Neutrophil (primary cell): ENCODE measurements around the gene GATC.
"Not testable (repeated sequence)": the region's sequence is repeated elsewhere in the genome, so short reads cannot be mapped to it uniquely, and the experiment has no call there.

Source experiments
- H3K27ac ChIP-seq: fragments of 200-600 bp; sonication (generic); 2 replicates; pipeline ENCODE4 v1.5.1; 2016; ENCODE audit warnings: mild to moderate bottlenecking, moderate library complexity
- H3K27me3 ChIP-seq: fragments of 200-600 bp; sonication (generic); 2 replicates; pipeline ENCODE4 v1.6.0; 2016; ENCODE audit warnings: mild to moderate bottlenecking
- H3K36me3 ChIP-seq: fragments of 200-600 bp; sonication (generic); 2 replicates; pipeline ENCODE4 v1.5.1; 2017
- H3K4me1 ChIP-seq, 2 experiments: fragments of 200-600 bp in 1 of 2; sonication (generic) in 1 of 2; 1 replicate in 1 of 2; 2 replicates in 1 of 2; pipeline versions ENCODE4 v1.5.1 to v1.6.1; 2013 to 2016; ENCODE audit warnings: low read depth in 1 of 2, low read length in 1 of 2, mild to moderate bottlenecking in 1 of 2, moderate library complexity in 1 of 2; ENCODE audit not compliant: control insufficient read depth in 1 of 2, insufficient read depth in 1 of 2
- H3K4me3 ChIP-seq, 2 experiments: fragments of 200-600 bp in 1 of 2; sonication (generic) in 1 of 2; 1 replicate in 1 of 2; 2 replicates in 1 of 2; pipeline ENCODE4 v1.5.1; 2013 to 2016; ENCODE audit warnings: low read depth in 1 of 2, low read length in 1 of 2, mild to moderate bottlenecking in 1 of 2, moderate library complexity in 1 of 2
- H3K9me3 ChIP-seq: fragments of 200-600 bp; sonication (generic); 2 replicates; pipeline ENCODE4 v1.5.1; 2016
- TF ChIP-seq, protein P1 (sequence below): fragments of 200-600 bp; sonication (generic); IDR thresholded peaks from 2 replicates; pipeline ENCODE4 v1.5.1; 2016; ENCODE audit warnings: antibody characterized with exemption

The GATC gene

DNA sequence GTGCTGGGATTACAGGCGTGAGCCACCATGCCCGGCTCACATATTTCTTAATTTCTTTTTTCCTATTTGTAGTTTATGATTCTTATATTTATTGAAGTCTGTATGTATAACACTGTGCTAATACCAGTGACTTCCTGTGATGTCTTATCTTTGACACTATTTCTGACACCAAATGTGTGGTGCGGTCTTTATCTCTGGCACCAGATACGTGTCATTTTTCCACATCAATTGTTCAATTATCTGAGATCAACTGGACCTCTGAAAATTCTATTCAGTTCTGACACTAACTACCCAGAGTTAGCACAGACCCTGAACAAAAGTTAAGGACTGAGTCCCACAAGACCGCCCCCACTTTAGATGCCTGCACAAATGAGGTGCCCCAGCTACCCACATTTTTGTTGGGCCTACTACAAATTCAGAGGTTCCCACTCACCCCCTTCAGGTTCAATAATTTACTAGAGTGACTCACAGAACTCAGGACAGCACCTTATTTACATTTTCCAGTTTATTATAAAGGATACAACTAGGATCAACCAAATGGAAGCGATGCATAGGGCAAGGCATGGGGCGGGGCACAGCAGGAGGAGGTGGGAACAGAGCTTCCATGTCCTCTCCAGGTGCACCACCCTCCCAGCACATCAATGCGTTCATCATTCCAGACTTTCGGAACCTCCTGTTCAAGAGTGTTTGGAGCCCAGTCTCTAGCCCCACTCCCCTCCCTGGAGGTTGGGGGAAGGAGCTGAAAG lies 35.0 kb downstream of the GATC start:
- H3K9me3 ChIP-seq, result no peaks in the 10 kb centered on the region
- H3K36me3 ChIP-seq, result no peaks in the 10 kb centered on the region
- no peaks in the 10 kb centered on the region for H3K4me1 ChIP-seq
- H3K4me3 ChIP-seq, result no peak overlapping the region
- H3K27ac ChIP-seq, result no peak overlapping the region
- H3K27me3 ChIP-seq, result no peaks in the 10 kb centered on the region
- TF ChIP-seq, protein P1, sequence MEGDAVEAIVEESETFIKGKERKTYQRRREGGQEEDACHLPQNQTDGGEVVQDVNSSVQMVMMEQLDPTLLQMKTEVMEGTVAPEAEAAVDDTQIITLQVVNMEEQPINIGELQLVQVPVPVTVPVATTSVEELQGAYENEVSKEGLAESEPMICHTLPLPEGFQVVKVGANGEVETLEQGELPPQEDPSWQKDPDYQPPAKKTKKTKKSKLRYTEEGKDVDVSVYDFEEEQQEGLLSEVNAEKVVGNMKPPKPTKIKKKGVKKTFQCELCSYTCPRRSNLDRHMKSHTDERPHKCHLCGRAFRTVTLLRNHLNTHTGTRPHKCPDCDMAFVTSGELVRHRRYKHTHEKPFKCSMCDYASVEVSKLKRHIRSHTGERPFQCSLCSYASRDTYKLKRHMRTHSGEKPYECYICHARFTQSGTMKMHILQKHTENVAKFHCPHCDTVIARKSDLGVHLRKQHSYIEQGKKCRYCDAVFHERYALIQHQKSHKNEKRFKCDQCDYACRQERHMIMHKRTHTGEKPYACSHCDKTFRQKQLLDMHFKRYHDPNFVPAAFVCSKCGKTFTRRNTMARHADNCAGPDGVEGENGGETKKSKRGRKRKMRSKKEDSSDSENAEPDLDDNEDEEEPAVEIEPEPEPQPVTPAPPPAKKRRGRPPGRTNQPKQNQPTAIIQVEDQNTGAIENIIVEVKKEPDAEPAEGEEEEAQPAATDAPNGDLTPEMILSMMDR, result no peak

GRCh38 chr12:120483621-120484020 lies 37.4 kb downstream of the GATC start:
- Histone ChIP-seq H3K4me1 (no peaks in the 10 kb centered on the region), H3K9me3 (no peaks in the 10 kb centered on the region), H3K27me3 (no peaks in the 10 kb centered on the region), H3K4me3 (no peak overlapping the region), H3K36me3 (no peaks in the 10 kb centered on the region), H3K27ac (no peak overlapping the region)
- TF ChIP-seq, protein P1, result no peak

DNA sequence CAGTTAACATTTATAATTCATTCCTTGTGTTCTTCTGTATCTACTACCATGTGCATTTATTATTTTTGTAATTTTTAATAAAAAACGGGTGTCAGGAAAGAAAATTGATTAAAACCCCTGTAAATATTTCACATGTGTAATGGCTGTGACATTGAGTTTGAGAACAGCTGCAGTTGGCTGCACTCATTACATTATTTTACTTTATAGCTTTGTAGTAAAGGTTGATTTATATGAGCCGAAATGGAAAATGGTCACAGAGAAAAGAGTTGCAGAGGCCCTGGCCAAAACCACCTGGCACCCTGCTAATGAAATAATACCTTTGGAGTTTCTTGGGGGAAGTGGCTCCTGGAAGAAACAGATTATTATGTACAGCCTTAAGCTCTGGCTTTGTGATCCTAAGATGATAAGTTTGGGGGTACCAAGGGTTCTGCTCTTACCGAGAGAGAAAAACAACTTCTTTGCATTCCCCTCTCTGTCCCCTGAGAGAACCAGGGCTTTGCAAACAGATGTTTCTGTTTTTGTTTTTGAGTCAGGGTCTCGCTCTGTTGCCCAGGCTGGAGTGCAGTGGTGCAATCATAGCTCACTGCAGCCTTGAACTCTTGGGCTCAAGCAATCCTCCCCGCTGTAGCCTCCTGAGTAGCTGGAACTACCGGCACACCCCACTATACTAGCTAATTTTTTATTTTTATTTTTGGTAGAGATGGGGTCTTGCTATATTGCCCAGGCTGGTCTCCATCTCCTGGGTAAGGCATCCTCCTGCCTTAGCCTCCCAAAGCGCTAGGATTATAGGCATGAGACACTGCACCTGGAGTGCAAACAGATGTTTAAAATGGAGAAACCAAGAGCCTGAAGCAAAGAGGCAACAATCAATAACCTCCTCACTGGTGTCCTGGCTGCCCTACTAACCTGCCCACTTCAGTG lies 40.0 kb downstream of the GATC start:
- Histone ChIP-seq H3K9me3 (no peaks in the 10 kb centered on the region), H3K4me1 (no peaks in the 10 kb centered on the region), H3K36me3 (no peaks in the 10 kb centered on the region), H3K27ac (no peak overlapping the region), H3K27me3 (no peaks in the 10 kb centered on the region), H3K4me3 (no peak overlapping the region)
- TF ChIP-seq, protein P1, result no peak

- not testable (repeated sequence) for H3K27me3 ChIP-seq, H3K9me3 ChIP-seq, H3K27ac ChIP-seq, H3K4me1 ChIP-seq, H3K4me3 ChIP-seq, H3K36me3 ChIP-seq
Measured at GRCh38 chr12:120487552-120487951, 41.3 kb downstream of the GATC start.

DNA sequence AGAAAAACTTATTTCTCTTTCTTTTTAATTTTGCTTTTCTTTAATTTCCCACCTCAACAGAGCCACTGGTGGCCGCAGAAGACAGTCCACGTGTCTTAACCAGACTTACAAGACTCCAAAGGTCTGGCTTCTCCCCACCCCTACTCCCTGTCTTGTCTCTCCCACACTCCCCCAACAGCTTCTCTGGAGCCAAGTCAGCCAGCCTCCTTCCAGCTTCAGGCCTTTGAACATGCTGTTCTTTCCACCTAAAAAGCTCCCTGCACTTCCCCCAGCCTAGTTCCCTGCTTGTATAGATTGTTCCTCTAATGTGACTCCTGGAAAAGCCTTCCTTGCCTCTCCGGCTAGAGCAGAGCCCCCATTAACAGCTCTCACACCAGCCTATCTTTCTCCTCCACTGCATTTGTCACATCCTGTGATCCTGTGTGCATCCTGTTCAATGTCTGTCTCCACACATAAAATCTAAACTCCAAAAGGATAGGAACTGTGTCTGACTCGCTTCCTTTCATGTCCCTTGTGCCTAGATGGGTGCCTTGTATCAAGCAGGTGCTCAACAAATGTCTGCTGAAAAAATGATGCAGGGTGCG lies 41.9 kb downstream of the GATC start:
- no peak overlapping the region for H3K27ac ChIP-seq
- H3K27me3 ChIP-seq, result no peaks in the 10 kb centered on the region
- H3K36me3 ChIP-seq, result no peaks in the 10 kb centered on the region
- H3K4me1 ChIP-seq, result no peaks in the 10 kb centered on the region
- no peak overlapping the region for H3K4me3 ChIP-seq
- H3K9me3 ChIP-seq, result no peaks in the 10 kb centered on the region
- TF ChIP-seq, protein P1, result no peak
